Astrocyte of the hippocampus (primary cell): ENCODE results near the gene GABRD.
A peak's percentile ranks its signal among the peaks of the same experiment; 100 is the strongest.
"Not testable (repeated sequence)": the region's sequence is repeated elsewhere in the genome, so short reads cannot be mapped to it uniquely, and the experiment has no call there.

Experiments
- DNase-seq: peaks from one replicate; pipeline ENCODE4 v3.0.0; 2011; ENCODE audit warnings: low read depth, low spot score

Gene GABRD, protein sequence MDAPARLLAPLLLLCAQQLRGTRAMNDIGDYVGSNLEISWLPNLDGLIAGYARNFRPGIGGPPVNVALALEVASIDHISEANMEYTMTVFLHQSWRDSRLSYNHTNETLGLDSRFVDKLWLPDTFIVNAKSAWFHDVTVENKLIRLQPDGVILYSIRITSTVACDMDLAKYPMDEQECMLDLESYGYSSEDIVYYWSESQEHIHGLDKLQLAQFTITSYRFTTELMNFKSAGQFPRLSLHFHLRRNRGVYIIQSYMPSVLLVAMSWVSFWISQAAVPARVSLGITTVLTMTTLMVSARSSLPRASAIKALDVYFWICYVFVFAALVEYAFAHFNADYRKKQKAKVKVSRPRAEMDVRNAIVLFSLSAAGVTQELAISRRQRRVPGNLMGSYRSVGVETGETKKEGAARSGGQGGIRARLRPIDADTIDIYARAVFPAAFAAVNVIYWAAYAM

DNA sequence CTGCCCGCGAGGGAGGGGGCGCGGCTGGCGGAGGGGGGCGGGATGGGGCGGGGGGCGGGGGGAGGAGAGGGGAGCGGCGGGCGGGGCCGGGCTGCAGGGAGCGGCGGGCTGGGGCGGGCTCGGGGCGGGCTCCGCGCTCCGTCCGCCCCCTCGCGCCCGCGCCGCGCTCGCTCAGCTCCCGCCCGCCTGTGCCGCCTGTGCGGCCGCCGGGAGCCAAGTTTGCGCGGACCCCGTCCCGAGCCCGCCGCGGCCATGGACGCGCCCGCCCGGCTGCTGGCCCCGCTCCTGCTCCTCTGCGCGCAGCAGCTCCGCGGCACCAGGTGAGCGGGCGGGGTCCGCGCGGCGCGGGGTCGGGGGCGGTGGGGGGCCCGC is at the start of gene GABRD:
Gene GABRD, plus strand, starts transcription at position 174 of the 372 bp plus-strand sequence. Its CDS starts 79 bp downstream, at position 253.
- peak; percentile 44 for DNase-seq

DNA sequence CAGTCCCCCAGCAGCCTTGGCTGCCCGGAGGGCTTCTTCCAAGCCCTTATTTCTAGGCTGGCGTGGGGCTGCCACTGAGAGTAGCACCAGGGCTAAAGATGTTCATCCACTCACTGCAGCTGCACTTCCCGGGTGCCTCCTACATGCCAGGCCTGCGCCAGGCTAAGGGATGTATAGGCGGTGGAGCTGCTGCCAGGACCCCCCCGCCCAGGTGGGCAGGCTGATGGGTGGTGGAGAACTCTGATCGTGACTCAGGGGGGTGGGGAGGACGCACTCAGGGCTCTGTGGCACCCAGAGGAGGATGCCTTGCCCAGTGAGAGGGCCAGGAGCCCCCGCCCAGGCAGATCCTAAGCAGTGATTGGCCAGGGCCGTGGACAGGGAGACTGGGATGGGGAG is 49.6 kb upstream of the GABRD start:
- no peak for DNase-seq

DNA sequence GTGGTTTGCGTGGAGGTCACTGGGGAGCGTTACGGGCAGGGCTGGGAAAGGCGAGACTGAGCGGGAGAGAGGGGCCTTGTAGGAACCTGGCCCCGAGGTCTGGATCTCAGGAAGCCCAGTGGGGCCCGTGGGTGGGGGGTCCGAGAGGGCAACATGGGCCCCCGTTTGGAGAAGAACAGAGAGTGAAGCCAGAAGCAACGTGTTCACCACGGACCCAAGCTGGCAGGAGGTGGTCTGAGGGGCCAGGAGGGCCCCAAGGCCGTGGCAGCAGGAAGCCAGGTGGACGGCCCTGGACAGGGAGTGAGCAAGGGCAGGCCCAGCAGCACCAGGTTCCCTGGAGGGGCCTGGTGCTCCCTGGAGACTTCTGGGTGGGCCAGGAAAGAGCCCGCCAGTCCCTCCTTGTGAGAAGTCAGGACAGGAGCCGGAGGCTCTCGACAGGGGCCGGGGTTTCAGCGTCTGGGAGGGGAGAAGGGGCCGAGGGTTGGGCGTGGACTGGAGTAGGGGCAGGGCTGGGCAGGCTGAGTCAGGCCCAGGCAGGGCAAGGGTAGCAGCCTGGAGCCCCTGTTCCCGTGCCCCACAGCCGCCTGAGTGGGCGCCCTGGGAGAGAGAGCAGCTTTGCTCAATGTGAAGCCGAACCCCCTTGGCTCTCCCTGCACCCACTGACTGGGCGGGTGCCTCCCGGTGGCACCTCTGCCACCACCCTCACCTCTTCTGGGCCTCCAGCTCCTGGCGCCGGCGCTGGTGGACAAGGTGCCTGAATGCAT is 49.0 kb upstream of the GABRD start:
- no peak for DNase-seq

DNA sequence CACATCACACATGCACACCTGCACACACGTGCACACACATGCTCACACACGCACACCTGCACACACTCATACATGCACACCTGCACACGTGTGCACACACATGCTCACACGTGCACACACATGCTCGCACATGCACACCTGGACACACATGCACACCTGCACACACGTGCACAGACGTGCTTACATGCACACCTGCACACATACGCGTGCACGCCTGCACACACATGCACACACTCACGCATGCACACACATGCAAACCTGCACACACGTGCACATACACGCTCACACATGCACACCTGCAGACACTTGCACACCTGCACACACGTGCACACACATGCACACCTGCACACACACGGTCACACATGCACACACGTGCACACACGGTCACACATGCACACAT is 48.1 kb upstream of the GABRD start:
- DNase-seq = no peak

DNA sequence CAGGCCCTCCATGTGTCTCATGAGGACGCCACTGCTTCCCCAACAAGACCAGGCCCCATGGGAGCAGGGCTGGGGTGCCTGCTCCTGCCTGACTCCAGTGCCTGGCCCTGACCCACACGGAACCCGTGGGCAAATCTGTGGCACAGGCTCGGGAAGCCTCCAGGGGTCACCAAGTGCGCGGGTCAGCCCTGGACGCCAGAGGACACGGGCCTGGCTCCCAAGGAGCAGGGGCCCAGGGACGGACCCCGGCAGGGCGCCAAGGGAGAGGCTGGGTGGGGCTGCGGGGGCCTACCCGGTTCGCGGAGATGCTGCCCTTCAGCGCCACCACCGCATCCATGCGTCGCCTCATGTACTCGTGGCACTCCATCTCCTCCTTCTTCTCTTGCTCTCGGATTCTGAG is 47.5 kb upstream of the GABRD start:
- no peak for DNase-seq

DNA sequence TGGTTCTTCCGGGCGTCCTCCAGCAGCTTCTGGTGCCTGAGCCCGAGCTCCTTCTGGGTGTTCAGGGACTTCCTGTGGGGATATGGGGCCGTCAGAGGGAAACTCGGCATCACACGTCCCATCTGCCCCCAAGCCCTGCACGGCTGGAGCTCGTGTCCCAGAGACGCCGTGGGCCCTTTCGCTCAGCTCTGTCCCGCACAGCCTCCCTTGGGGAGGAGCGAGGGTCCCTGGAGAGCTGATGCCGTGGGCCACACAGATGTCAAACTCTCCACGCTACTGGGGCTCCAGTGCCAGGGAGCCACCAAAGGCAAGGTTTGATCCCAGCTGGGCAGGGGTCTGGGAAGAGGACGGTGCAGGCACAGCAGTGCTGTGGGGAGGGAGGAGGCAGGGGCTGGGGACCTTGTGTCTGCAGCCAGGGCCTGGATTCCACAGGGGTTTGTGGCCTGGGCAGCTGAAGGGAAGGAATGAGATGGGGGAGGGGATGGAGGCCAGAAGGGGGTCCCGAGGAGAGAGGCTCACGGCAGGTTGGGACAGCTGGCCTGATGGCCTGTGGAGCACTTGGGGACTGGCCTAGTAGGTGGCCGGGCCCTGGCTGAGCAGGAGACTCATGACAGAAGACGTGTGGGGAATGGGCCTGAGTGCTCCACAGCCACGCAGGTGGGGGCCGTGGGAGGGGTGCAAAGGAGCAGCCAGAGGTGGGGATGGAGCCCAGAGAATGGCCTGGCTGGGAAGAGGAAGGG is 46.0 kb upstream of the GABRD start:
- no peak for DNase-seq

DNA sequence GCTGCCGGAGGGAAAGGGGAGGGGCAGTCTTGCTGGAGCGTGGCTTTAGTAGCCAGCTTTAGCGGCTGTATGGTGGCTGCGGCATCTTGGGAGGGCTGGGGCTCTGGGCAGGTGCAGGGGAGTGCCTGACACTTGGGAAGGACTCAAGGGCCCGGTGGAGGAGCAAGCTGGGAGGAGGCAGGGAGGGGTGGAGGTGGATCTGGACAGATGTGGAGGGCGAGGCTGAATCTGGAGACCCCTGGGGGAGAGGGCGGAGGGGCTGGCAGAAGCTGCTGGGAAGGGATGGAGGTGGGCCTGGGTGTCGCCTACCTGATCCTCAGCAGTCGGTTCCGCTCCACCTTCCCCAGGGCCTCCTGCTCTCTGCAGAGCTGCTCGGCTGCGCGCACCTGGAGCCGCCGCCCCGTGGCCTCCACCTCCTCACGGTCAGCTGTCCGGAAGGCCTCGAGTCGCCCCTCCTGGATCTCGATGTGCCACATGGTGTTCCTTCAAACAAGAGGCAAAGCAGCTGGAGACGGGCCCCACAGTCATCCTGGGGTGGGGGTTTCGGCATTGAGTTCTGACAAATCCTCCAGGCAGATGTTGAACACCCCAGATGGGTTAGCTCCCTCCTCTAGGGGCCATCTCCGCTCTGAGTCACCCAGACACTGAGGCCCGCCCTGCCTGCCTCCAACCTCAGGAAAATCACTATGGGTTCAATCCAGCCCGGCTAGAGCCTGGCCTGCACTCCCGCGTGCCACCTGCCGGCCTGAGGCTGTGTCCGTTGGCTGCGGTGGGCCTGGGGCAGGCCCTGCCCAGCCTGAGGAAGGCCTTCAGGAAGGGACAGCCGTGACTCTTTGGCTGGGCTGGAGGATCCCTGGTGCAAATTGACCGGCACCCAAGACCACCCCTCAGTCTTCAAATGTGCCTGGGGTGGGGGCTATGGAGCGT is 45.2 kb upstream of the GABRD start:
- no peak for DNase-seq

DNA sequence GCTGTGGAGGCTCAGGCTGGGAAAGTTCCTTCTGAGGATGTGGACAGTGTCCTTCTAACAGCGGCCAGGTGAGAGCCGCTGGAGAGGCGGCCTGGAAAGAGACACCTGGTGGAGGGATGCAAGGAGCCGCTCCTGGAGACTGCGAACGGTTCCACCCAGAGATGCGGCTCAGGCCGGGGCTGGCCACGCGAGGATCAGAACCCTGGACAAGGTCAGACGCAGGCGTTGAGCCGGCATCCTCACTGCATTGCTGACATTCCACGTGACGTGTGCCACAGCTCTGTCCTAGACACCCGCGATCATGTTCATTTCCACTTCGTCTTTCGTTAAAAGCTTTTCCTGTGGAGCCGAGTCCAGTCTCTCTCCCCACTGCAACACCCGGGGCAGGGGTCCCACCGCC is 44.3 kb upstream of the GABRD start:
- DNase-seq = no peak

DNA sequence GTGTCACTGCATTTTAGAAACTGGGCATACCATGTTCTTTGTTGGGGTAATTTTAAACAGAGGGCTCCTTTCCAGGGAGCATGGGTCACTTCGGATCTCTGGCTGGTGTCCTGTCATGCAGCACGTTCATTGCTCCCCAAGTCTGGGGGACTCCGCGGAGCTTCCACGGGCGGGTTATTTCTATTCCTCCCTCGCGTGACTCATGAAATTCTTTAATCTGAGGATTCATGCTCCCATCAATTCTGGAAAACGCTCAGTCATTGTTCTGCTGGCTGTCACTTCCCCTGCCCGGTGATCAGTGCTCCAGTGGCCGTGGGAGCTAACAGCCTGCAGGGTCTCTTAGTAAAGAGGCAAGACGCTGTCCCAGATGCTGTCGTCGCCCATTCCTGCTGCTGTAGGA is 43.6 kb upstream of the GABRD start:
- no peak for DNase-seq

DNA sequence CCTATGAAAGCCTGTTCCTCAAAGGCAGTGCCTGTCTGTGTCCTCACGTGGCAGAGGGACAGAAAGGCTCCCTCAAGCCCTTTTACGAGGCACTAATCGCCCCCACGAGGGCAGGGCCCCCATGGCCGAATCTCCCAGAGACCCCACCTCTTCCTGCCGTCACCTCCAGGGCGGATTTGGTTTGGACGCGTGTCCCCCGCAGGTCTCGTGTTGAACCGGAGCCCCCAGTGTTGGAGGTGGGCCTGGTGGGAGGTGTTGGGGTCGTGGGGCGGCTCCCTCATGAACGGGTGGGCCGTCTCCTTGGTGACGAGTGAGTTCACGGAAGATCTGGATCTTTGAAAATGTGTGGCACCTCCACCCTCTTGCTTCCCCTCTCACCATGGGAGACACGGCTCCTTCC is 43.1 kb upstream of the GABRD start:
- DNase-seq = no peak

DNA sequence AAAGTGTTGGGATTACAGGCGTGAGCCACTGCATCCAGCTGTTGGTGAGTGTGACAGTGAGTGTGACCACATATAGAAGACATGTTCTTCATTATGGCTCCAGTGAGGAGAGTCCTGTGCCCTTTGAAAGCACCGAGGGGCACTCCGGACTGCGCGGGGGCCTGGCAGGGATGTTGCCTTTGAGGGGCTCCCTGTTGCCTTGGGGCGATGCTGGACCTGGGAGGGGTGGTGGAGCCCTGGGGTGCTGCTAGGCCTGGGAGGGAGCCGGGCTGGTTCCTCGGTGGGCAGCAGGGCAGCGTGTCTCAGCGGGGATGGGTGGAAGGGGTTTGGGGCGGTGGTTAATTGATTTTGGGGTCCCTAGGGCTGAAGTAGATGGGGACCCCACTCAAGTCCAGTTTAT is 41.0 kb upstream of the GABRD start:
- no peak for DNase-seq

DNA sequence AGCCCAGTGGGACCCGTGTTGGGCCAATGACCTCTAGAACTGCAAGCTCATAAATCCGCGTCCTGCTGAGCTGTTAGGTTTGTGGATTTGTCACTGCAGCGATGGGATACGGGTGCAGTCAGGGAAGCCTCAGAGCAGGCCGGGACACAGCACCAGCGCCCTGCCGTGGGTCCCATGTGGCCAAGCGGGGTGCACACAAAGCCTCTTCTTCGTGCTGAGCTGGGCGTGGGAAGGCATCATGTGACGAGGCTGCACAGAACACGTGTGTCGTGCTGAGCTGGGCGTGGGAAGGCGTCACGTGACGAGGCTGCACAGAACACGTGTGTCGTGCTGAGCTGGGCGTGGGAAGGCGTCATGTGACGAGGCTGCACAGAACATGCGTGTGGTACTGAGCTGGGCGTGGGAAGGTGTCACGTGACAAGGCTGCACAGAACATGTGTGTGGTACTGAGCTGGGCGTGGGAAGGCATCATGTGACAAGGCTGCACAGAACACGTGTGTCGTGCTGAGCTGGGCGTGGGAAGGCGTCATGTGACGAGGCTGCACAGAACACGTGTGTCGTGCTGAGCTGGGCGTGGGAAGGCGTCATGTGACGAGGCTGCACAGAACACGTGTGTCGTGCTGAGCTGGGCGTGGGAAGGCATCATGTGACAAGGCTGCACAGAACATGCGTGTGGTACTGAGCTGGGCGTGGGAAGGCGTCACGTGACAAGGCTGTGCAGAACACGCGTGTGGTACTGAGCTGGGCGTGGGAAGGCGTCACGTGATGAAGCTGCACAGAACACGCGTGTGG is 40.3 kb upstream of the GABRD start:
- not testable (repeated sequence) for DNase-seq

DNA sequence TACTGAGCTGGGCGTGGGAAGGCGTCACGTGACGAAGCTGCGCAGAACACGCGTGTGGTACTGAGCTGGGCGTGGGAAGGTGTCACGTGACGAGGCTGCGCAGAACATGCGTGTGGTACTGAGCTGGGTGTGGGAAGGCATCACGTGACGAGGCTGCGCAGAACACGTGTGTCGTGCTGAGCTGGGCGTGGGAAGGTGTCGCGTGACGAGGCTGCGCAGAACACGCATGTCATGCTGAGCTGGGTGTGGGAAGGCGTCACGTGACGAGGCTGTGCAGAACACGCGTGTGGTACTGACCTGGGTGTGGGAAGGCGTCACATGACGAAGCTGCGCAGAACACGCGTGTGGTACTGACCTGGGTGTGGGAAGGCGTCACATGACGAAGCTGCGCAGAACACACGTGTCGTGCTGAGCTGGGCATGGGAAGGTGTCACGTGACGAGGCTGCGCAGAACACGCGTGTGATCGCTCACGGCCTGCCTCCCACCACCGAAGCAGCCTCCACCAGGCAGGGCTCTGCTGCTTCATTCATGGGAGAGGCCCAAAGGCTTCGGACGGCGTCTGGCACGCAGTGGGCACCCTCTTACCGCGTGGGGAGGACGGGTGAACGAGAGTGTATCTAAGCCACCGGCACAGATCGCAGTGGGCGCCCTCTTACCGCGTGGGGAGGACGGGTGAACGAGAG is 39.5 kb upstream of the GABRD start:
- DNase-seq = no peak

DNA sequence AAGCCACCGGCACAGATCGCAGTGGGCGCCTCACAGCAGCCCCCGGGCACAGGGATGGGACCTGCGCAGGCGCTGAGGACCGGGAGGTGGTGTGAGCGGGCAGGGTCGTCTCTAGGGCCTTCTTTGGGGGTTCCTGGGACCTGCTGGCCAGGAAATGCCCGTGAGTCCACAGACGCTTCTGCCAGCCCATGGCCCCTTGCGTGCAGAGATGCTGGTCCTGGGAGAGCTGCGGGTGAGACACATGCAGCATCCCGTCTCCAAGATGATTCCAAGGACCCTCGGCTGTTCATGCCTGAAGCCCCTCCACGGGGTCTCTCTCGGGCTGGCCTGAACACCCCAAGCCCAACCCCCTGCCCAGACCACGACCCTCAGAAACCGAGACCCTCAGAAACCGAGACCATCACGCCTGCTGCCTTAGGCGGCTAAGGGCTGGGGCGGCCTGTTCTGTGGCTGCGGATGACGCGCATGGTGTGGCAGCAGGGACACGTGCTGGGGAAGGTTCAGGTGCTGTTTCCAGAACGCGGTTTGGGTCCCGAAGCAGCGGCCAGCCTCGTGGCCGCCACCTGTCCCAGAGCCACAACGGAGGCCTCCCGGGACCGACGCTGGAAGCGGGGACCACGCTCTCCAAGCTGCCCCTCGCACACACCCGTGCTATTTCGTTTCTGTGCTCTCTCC is 38.5 kb upstream of the GABRD start:
- DNase-seq = no peak

DNA sequence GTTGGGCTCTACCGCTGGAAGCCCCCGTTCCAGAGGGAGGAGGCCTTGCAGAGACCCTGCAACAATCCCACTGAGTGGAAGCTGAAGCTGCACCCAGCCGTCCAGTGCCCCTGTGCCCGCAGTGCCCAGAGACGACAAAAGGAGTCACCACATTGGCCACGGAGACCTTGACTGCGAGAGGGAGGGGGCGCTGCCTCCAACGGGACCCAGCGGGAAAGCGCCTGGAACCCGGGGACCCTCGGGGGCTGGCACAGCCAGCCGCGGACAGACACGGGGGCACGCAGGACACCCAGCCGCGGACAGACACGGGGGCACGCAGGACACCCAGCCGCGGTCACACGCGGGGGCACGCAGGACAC is 38.0 kb upstream of the GABRD start:
- DNase-seq = no peak

DNA sequence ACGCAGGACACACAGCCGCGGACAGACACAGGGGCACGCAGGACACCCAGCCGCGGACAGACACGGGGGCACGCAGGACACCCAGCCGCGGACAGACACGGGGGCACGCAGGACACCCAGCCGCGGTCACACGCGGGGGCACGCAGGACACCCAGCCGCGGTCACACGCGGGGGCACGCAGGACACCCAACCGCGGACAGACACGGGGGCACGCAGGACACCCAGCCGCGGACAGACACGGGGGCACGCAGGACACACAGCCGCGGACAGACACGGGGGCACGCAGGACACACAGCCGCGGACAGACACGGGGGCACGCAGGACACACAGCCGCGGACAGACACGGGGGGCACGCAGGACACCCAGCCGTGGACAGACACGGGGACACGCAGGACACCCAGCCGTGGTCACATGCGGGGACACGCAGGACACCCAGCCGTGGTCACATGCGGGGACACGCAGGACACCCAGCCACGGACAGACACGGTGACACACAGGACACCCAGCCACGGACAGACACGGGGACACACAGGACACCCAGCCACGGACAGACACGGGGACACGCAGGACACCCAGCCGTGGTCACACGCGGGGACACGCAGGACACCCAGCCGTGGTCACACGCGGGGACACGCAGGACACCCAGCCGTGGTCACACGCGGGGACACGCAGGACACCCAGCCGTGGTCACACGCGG is 37.4 kb upstream of the GABRD start:
- DNase-seq = not testable (repeated sequence)

DNA sequence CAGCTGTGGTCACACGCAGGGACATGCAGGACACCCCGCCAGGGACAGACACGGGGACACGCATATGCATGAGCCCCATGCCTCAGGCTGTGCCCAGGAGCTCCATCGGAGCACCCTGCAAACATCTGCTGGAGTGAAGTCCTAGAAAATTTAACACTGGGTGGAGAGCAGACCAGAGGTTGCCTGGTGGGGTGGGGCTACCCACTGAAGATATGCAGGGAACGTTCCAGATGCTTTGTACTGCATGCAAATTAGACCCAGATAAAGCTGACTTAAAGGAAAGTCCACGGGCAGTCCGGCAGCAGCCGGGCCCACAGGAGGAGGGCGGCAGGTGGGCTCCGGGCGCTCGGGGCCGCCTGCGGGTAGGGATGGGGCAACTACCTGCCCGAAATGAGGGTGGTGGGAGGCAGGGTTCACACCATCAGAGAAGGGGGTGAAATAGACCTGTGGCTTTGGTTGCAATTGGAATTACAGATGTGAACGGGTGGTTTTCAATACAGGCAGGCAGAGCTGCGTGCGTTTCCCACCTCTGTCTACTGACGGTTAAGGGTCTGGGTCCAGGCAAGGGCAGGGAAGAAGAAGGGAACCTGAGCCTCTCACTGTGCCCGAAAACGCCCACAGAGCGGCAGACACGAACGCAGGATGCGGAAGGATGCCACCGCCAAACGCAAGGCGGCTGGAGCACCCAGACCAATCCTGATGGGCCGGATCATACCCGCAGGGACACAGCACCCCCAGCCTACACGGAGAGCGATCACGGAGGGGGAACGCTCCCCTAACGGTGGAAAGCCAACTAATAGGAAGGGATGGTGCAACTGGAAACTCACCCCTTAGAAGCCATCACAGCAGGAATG is 36.5 kb upstream of the GABRD start:
- no peak for DNase-seq

DNA sequence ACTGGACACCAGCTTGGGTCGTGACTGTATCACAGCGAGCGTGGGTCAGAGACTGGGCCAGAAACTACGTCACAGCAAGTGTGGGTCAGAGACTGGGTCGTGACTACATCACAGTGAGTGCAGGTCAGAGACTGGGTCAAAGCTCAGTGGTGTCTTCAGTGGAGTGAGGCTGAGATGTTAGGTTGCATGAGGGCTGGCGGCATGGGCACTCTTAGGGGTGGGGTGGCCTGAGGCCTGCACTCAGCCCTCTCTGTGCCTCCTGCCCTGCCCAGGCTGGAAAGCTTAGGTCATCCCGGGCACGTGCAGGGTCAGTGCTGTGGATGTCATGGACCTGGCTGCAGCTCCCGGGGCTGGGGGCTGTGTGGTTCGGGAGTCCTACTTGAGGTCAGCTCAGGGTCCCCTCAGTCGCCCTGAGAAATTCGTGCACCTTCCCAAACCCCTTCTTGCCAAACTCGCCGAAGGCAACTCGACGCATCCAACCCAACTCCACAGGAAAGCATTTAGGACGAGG is 34.5 kb upstream of the GABRD start:
- DNase-seq = no peak
